WERI-Rb-1 (cell line): ENCODE data around the gene MTHFD2.

Experiments used
- DNase-seq: peaks from one replicate; pipeline ENCODE4 v3.0.0-alpha.2; 2020
- H3K27ac ChIP-seq: fragments of 250-450 bp; sonication (Bioruptor Pico); 2 replicates; pipeline ENCODE4 v1.5.1; 2020; ENCODE audit warnings: mild to moderate bottlenecking, moderate library complexity
- H3K27me3 ChIP-seq: fragments of 250-450 bp; sonication (Bioruptor Pico); 2 replicates; pipeline ENCODE4 v1.5.1; 2021; ENCODE audit warnings: mild to moderate bottlenecking, low read depth, moderate library complexity; ENCODE audit not compliant: insufficient read depth, severe bottlenecking
- H3K36me3 ChIP-seq: fragments of 250-450 bp; sonication (Bioruptor Pico); 2 replicates; pipeline ENCODE4 v1.5.1; 2020; ENCODE audit warnings: mild to moderate bottlenecking, moderate library complexity
- H3K4me3 ChIP-seq: 2 replicates; pipeline ENCODE4 v1.5.1; 2011; ENCODE audit warnings: low read depth, mild to moderate bottlenecking, control low read depth, low read length
- H3K9me3 ChIP-seq: fragments of 250-450 bp; sonication (Bioruptor Pico); 2 replicates; pipeline ENCODE4 v1.5.1; 2021; ENCODE audit warnings: mild to moderate bottlenecking, moderate library complexity; ENCODE audit not compliant: severe bottlenecking
- TF ChIP-seq, protein P1 (sequence below): IDR thresholded peaks from 2 replicates; pipeline ENCODE4 v1.5.1; 2011; ENCODE audit warnings: low read depth, mild to moderate bottlenecking, control low read depth, inconsistent platforms, low read length

MTHFD2 gene

DNA sequence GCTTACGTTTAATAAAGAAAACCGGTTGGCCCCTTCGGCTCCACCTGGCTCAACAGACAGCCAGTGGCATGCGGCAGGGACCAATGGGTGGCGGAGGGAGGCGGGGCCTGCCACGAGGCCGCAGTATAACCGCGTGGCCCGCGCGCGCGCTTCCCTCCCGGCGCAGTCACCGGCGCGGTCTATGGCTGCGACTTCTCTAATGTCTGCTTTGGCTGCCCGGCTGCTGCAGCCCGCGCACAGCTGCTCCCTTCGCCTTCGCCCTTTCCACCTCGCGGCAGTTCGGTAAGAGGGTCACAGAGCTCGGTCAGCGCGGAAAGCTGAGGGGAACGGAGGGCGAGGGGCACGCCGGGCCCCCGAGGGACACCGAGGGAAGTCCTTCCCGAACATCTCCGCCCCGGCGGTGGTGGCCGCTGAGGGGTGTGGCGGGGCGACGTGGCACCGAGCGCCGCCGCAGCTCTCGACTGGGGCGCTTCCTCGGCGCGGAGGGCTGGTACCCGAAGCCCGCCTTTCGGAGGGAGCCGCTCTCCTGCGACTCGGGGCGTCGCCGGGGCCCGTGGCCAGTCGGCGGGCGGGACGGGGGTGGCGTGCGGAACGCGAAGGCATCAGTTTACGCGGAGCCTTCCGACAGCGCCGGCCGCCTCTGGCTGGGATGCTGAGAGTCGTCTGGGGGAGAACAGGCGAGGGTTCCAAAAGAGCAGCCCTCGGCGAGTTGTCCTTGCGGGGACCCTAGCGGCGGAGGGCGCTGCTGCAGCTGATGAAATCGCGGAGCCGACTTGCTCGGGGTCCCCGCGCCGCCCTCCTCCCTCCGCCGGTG is at the start of gene MTHFD2:
TSS of gene MTHFD2 (plus strand) at position 155 of the 814 bp plus-strand sequence. CDS start at position 182, 27 bp downstream.
- TF ChIP-seq, protein P1, sequence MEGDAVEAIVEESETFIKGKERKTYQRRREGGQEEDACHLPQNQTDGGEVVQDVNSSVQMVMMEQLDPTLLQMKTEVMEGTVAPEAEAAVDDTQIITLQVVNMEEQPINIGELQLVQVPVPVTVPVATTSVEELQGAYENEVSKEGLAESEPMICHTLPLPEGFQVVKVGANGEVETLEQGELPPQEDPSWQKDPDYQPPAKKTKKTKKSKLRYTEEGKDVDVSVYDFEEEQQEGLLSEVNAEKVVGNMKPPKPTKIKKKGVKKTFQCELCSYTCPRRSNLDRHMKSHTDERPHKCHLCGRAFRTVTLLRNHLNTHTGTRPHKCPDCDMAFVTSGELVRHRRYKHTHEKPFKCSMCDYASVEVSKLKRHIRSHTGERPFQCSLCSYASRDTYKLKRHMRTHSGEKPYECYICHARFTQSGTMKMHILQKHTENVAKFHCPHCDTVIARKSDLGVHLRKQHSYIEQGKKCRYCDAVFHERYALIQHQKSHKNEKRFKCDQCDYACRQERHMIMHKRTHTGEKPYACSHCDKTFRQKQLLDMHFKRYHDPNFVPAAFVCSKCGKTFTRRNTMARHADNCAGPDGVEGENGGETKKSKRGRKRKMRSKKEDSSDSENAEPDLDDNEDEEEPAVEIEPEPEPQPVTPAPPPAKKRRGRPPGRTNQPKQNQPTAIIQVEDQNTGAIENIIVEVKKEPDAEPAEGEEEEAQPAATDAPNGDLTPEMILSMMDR: peak; percentile 98
- peak within 1 kb of the TSS; percentile 84 for H3K4me3 ChIP-seq

DNA sequence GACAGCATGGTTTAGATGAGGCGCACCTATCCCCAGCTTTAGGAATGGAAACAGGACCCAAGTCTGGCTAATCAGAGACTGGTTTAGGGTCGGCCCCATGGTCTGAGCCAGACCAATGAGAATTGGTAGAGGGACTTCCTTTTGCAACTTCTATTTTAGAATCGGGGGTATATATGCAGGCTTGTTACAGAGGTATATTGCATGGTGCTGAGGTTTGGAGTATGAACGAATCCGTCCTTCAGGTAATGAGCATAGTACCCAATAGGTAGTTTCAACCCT is 49.2 kb upstream of the MTHFD2 start:
- Histone ChIP-seq H3K36me3 (peaks cover 32% of the 10 kb centered on the region), H3K4me3 (no peak overlapping the region), H3K27ac (no peak overlapping the region), H3K27me3 (no peaks in the 10 kb centered on the region), H3K9me3 (no peaks in the 10 kb centered on the region)
- TF ChIP-seq, protein P1: no peak
- no peak for DNase-seq

More for the DNA sequence above, at the start of gene MTHFD2:
- Histone ChIP-seq H3K9me3 (no peaks in the 10 kb centered on the region), H3K36me3 (peaks cover 36% of the 10 kb centered on the region), H3K27ac (peak within 1 kb of the TSS; percentile 97), H3K27me3 (no peaks in the 10 kb centered on the region)
- peak; percentile 98 for DNase-seq

DNA sequence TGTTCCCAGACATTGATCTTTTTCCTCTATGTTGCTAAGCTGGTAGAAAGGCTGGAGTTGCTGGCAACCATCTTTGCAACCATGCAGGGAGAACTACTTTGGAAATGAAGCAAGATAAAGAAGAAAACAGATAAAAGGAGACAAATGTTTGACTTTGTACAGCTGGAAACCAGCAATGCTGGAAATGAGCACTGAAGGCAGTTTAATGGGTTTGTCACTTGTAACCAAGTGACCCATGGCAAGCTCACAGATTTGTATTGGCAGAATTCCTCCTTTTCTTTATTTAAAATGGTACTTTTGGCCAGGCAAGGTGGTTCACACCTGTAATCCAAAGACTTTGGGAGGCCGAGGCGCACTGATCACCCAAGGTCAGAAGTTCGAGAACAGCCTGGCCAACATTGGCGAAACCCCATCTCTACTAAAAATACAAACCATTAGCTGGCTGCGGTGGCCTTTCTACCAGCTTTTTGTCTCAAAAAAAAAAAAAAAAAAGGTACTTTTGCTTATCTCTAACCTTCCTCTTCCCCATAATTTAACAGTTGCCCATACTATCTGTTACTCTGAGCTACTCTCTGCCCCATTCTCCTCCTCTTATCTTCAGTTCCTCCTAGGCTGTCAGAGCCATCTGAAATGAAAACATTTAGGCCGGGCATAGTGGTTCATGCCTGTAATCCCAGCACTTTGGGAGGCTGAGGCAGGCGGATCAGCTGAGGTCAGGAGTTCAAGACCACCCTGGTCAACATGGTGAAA is 48.7 kb upstream of the MTHFD2 start:
- DNase-seq: no peak
- TF ChIP-seq, protein P1: no peak
- Histone ChIP-seq H3K9me3 (no peaks in the 10 kb centered on the region), H3K27ac (no peak overlapping the region), H3K27me3 (no peaks in the 10 kb centered on the region), H3K4me3 (no peak overlapping the region), H3K36me3 (peaks cover 38% of the 10 kb centered on the region)

DNA sequence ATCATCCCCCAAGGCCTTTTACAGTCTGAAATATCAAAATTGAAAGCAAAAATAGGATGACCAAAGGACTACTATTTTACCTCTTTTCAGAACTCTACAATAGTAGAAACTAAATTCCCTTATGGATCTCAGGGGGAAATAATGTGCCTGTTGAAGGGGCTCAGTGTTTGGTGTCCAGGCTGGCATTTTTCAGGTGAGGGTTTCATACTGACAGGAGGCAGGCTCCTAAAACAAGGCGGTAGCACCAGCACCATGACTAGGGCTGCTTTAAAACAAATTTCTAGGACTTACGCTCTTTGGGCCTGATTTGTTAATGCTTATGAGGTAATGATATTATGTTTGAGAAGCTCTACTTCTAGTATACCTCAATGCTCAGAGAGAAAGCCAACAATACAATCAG is 45.5 kb upstream of the MTHFD2 start:
- TF ChIP-seq, protein P1: no peak
- H3K36me3 ChIP-seq: peaks cover 70% of the 10 kb centered on the region

DNA sequence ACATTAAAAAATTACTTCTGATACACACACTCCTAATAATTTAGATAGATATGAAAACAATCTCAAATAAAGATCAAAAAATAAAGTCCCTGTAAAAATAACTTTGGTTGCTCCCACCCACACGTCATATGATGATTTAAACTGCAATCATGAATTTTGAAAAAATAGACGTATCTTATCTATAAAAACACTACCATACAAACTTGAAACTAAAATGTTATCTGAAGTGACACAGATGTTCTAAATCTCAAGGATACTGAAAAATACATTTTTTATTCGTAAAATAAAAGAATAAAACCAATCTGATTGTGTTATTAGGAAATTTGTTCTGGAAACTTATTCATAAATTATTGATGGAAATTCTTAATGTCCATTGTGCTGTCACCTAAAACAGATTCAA is 42.6 kb upstream of the MTHFD2 start:
- TF ChIP-seq, protein P1: no peak
- Histone ChIP-seq H3K27me3 (no peaks in the 10 kb centered on the region), H3K27ac (no peak overlapping the region), H3K4me3 (no peak overlapping the region), H3K9me3 (no peaks in the 10 kb centered on the region), H3K36me3 (peaks cover 85% of the 10 kb centered on the region)
- no peak for DNase-seq

More for the DNA sequence above, 45.5 kb upstream of the MTHFD2 start:
- Histone ChIP-seq H3K4me3 (no peak overlapping the region), H3K27me3 (no peaks in the 10 kb centered on the region), H3K27ac (no peak overlapping the region), H3K9me3 (no peaks in the 10 kb centered on the region)
- DNase-seq: no peak
